ENCODE results near the gene COL23A1. TPM values are rescaled to one million over a fixed set of nuclear protein-coding genes. Genes with fewer than 3 reads are reported as not detected.

COL23A1 gene
- total RNA-seq, 2 donors from 2014 or later, result 1.5 to 2.5 TPM

DNA sequence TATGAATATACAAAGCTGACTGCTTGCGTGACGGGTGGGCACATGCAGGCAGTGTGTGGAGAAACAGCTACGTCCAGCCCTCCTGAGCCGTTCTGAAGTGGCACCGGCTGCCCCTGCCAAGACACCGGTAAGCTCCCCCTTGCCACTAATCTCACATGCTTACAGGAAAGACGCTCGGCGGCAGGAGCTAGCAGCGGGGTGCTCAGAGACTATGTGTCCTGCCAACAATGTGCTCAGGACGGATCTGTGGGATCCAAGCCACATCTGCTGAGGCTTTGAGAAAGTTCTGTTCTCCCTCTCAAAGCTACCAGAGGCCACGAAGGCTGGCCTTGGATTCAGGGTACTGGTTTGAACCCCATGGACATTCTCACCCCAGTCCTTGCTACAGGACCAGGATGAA, 200.4 kb downstream of the COL23A1 start:
- no peaks in the 10 kb centered on the region for H3K9me3 ChIP-seq
- DNase-seq (ENCODE audit: low spot score), result no peak
- ATAC-seq (ENCODE audit: insufficient number of reproducible peaks, low FRiP score, low read depth), result no peak
- no peaks in the 10 kb centered on the region for H3K4me1 ChIP-seq (ENCODE audit: control insufficient read depth in 1 of 2, low read depth in 2 of 2)
- no peak overlapping the region for H3K4me3 ChIP-seq
- TF ChIP-seq, protein P1, sequence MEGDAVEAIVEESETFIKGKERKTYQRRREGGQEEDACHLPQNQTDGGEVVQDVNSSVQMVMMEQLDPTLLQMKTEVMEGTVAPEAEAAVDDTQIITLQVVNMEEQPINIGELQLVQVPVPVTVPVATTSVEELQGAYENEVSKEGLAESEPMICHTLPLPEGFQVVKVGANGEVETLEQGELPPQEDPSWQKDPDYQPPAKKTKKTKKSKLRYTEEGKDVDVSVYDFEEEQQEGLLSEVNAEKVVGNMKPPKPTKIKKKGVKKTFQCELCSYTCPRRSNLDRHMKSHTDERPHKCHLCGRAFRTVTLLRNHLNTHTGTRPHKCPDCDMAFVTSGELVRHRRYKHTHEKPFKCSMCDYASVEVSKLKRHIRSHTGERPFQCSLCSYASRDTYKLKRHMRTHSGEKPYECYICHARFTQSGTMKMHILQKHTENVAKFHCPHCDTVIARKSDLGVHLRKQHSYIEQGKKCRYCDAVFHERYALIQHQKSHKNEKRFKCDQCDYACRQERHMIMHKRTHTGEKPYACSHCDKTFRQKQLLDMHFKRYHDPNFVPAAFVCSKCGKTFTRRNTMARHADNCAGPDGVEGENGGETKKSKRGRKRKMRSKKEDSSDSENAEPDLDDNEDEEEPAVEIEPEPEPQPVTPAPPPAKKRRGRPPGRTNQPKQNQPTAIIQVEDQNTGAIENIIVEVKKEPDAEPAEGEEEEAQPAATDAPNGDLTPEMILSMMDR (IDR thresholded peaks at IDR 0.05), result no peak
- H3K36me3 ChIP-seq, result no peaks in the 10 kb centered on the region
- no peak overlapping the region for H3K27ac ChIP-seq
- no peaks in the 10 kb centered on the region for H3K27me3 ChIP-seq (replicated peaks; ENCODE audit: insufficient read depth)

GRCh38 chr5:178389026-178389729, 201.0 kb downstream of the COL23A1 start:
- TF ChIP-seq, protein P1 (IDR thresholded peaks at IDR 0.05), result no peak
- ATAC-seq (ENCODE audit: insufficient number of reproducible peaks, low FRiP score, low read depth) (no peak), DNase-seq (ENCODE audit: low spot score) (no peak)

DNA sequence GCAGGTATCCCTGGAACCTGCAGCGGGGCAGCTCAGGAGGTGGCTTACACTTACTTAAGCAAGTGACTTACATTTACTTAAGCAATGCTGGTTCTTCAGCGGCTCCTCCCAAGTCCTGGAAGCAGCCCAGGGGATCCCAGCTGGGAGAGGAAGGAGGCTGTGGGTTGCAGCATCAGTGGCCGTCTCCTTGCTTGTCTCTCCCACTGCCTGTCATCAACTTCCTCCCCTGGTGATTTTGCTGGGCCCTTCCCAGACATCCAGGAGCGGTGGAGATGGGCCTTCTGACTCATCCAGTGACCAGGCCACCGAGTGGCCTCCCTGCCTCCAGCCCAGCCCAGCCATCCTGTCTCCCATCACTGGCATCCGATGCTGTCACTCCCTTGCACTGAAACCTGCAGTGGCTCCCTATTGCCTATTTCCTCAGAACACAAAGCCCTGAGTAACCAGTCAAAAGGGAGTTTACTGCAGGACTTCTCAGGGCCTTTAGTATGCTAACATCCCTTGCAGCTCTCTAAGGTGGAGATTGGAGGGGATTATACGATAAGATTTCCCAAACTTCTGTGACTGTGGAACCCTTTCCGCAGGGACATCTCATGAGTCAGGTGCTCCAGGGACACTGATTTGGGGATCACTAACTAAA, 201.7 kb downstream of the COL23A1 start:
- Histone ChIP-seq H3K4me3 (no peak overlapping the region), H3K27ac (no peak overlapping the region), H3K4me1 (ENCODE audit: control insufficient read depth in 1 of 2, low read depth in 2 of 2) (no peaks in the 10 kb centered on the region), H3K9me3 (no peaks in the 10 kb centered on the region), H3K27me3 (replicated peaks; ENCODE audit: insufficient read depth) (no peaks in the 10 kb centered on the region), H3K36me3 (no peaks in the 10 kb centered on the region)
- DNase-seq (ENCODE audit: low spot score), result no peak
- TF ChIP-seq, protein P1 (IDR thresholded peaks at IDR 0.05), result no peak
- ATAC-seq (ENCODE audit: insufficient number of reproducible peaks, low FRiP score, low read depth), result no peak

More at GRCh38 chr5:178389026-178389729, 201.0 kb downstream of the COL23A1 start:
- no peaks in the 10 kb centered on the region for H3K36me3 ChIP-seq
- no peaks in the 10 kb centered on the region for H3K9me3 ChIP-seq
- H3K4me1 ChIP-seq (ENCODE audit: control insufficient read depth in 1 of 2, low read depth in 2 of 2), result no peaks in the 10 kb centered on the region
- H3K27me3 ChIP-seq (replicated peaks; ENCODE audit: insufficient read depth), result no peaks in the 10 kb centered on the region
- no peak overlapping the region for H3K27ac ChIP-seq
- no peak overlapping the region for H3K4me3 ChIP-seq

- Histone ChIP-seq H3K27me3 (replicated peaks; ENCODE audit: insufficient read depth) (no peaks in the 10 kb centered on the region), H3K36me3 (no peaks in the 10 kb centered on the region), H3K4me1 (ENCODE audit: control insufficient read depth in 1 of 2, low read depth in 2 of 2) (no peaks in the 10 kb centered on the region), H3K4me3 (no peak overlapping the region), H3K9me3 (no peaks in the 10 kb centered on the region), H3K27ac (no peak overlapping the region)
- DNase-seq (ENCODE audit: low spot score) (no peak), ATAC-seq (ENCODE audit: insufficient number of reproducible peaks, low FRiP score, low read depth) (no peak)
- TF ChIP-seq, protein P1 (IDR thresholded peaks at IDR 0.05), result no peak
Measured at GRCh38 chr5:178387856-178388190, 202.4 kb downstream of the COL23A1 start.

- no peak overlapping the region for H3K27ac ChIP-seq
- H3K27me3 ChIP-seq (replicated peaks; ENCODE audit: insufficient read depth), result no peaks in the 10 kb centered on the region
- H3K9me3 ChIP-seq, result no peaks in the 10 kb centered on the region
- H3K36me3 ChIP-seq, result no peaks in the 10 kb centered on the region
- TF ChIP-seq, protein P1 (IDR thresholded peaks at IDR 0.05), result no peak
- ATAC-seq (ENCODE audit: insufficient number of reproducible peaks, low FRiP score, low read depth) (no peak), DNase-seq (ENCODE audit: low spot score) (no peak)
- H3K4me1 ChIP-seq (ENCODE audit: control insufficient read depth in 1 of 2, low read depth in 2 of 2), result no peaks in the 10 kb centered on the region
- H3K4me3 ChIP-seq, result no peak overlapping the region
Measured at GRCh38 chr5:178387061-178387855, 202.9 kb downstream of the COL23A1 start.

Data from thoracic aorta (tissue), 2 donors.